Cardiac septum (tissue), 1 donor: ENCODE results near the gene CLEC16A. TPM values are rescaled to one million over a fixed set of nuclear protein-coding genes. Genes with fewer than 3 reads are reported as not detected.

ENCODE experiments used
- DNase-seq: peaks from one replicate; pipeline ENCODE4 v3.0.0-alpha.2; 2020; ENCODE audit warnings: low spot score
- intact Hi-C: fragments of 100-400 bp; cut with DNase I; formaldehyde crosslinking; loops from one replicate; pipeline ENCODE4 v1.14.0; 2022
- total RNA-seq: library from RNA; stranded (reverse); fragmentation: NEBNext Ultra II Directional; extraction: Animal tissue kit (Norgen Biotek cat#: 25700); gene quantifications from one replicate; pipeline ENCODE4 v1.2.1, GENCODE V29; 2021
- donor health status: DM: no; HTN: no; CAD: no.

The CLEC16A gene
- total RNA-seq, 1 donor from 2014 or later: 28.4 TPM

DNA sequence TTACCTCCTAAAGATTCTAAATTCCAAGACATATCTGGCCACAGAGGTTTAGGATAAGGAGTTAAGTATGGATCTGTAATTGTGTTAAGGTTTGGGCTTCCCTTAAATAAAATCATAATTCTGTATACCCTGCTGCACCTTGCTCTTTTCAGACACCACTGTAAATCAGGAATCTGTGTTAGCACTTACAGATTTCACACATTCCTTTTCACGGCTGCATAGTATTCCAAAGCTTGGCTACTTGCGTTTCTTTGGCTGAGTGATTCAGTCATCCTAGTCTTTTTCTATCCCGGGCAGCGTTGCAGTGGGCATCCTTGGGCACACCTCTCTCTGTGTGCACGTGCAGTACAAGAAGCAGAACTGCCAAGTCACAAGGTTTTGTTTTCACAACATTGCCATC lies 205.8 kb downstream of the CLEC16A start:
- intact Hi-C loops: no loop called here
- no peak for DNase-seq

DNA sequence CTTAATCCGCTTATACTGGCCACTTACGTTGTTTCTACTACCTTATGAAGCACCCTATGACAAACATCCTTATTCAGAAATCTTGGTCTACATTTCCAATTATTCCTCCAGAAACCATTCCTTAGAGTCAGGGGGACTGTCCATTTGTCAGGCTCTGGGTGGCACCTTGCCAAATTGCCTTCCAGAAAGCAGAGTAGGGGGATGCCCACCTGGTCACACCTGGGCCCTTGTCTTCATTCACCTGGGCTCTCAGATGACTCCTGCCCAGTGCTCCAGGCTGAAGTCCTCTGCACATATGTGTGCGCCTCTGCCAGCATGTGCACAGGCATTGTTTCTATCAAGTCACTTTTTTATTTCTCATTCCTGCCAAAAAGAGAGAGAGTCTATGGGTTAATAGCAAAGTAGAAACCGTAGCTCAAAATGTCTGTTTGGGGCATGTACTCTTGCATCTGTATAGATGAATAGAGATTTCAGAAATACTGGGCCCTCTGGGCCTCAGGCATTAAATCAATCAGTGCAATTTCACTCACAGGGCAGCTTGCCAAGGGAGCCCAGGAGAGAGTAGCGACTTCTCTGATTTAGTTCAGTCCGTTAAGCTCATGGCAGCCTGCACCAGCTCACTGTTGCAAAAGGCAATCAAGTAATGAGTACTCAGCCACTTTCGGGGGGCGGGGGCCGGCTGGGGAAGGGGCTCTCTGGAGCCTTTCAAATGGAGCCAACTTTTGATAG lies 207.0 kb downstream of the CLEC16A start:
- no peak for DNase-seq
- intact Hi-C loops: no loop called here

DNA sequence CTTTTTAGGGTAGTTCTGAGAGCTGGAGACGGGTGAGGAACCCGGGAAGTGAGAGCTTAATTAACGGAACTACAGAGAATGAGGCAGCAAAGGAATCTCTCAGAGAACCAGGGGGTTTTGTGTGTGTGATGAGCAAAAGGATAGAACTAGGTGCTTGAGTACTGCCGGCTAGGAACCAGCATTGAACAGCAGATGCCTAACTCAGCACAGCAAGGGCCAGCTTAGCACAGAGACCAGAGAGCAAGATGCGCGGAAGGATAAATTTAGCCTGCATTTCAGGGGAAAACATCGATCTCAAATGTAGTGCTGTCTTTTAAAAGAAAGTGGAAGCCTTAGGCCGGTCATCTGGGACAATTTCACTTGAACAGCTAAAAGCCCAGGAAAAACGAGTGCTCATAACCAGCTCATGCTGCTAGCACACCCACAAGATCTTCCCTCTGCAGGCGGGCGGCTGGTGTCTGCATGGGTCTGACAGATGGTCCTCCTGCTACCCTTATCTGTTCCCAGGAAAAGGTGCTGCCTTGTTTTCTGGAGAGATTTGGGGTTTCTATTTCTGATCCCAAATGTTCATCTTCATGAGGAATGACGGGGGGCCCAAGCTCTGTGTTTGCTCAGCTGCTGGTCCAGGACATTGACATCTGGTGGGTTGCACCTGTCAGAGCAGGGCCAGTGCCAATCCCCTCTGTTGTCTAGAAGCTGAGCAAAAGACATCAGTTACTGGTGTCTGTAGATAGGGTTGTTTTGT lies 207.7 kb downstream of the CLEC16A start:
- no peak for DNase-seq
- intact Hi-C loops: no loop called here

DNA sequence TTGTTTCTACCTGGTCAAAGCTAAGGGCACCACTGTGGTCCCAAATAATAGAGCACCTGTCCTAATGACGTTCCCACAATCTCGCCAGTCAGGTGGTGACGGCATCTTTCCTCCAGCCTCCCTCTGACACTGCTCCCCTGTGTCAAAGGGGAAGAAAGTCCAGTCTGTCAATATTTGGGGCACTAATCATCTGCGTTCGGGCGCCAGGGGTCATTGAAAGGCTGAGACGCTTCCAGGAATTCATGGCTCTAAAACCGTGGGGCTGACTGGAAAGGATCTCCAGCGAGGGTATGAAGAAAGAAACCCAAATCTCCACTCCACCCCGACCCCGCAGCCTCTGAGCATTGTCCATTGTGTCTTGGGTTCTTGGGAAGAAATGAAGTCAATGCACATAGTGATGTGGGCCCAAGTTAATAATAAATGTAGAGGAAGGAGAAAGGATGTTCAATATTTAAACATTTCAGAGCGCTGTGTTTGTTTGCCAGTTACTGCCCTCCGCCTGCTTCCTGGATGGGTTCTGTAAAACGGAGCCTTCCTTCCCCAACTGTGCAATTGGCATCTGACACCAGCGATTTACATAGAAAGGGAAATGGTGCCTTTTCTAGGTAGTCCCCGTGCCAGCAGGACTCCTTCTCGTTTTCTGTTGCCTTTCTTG lies 208.4 kb downstream of the CLEC16A start:
- DNase-seq: no peak
- intact Hi-C loops: no loop called here

DNA sequence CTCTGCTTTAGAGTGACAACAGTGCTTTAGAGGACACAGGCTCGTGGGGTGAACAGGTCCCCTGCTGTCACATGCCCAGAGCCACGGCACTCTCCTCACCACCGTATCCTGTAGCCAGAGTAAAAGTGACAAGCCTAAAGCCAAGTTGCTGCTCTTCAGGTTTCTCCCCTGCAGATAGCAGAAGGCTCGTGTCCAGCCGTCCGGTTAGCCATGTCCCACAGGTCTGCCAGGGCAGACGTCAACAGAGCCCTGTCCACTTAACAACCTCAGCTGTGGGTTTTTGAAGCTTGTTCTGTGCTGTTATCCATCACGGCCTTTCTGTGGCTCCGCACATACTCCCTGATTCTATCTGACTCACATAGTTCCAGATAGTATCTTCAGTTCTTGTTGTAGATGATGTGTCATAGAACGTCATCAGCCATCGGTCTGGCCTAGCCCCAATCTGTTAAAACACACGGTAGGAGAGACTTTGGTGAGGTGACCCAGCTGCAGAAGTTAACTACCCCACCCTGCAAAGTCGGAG lies 211.0 kb downstream of the CLEC16A start:
- intact Hi-C loops: no loop called here
- DNase-seq: no peak

DNA sequence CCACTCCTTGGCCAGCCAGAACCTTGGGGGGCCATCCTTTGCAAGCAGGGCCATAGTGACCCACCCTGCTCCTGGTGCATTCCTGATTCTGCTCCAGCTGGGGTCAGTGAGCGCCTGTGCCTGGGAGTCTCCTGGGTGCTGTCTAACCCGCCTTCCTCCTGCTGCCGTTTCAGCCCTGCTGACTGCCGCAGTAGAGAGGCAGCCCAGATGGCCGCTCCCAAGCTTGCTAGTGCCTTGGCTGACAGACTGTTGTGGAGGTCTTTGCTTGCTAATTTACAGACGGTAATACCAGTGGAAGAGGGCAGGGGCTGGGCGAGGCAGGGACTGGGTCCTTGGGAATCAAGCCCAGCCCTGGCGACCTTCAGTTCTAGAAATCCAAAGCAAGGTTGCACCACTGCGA lies 212.0 kb downstream of the CLEC16A start:
- DNase-seq: no peak
- intact Hi-C loops: no loop called here

DNA sequence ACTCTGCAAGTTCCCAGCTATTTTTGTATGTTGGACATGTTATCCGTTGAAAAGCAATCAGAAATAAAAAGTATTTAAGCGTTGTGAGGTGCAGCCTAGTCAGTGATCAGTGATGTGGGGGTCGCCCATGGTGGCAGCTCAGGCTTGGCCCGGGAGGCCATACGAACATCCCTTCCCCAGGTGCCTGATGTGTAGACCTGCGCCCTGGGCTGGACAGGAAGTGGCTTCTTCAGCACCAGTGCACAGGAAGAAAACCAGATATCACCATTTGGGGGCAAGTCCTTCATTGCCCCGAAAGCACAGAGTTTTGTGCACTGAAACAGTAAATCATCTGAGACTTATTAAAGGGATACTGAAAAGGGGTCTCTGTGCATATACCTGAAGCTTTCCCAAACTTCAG lies 212.8 kb downstream of the CLEC16A start:
- DNase-seq: no peak
- intact Hi-C loops: no loop called here

DNA sequence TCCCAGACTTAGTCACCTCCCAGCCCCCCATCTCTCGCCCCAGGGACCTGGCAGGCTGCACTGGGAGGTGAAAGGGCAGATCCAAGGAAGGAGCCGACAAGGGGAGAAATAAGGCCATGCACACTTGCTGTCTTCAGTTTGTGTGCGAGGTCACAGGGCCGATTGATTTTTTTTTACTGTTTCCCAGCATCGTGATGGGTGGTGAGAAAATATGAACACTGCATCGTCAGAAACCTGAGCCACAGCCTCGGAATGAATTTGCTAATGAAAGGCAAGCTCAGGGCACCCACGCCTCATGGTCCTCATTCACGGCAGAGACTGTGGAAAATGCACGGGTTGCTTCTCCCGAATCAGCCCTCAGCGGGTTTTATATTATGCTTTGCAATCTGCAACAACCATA lies 213.7 kb downstream of the CLEC16A start:
- intact Hi-C loops: no loop called here

DNA sequence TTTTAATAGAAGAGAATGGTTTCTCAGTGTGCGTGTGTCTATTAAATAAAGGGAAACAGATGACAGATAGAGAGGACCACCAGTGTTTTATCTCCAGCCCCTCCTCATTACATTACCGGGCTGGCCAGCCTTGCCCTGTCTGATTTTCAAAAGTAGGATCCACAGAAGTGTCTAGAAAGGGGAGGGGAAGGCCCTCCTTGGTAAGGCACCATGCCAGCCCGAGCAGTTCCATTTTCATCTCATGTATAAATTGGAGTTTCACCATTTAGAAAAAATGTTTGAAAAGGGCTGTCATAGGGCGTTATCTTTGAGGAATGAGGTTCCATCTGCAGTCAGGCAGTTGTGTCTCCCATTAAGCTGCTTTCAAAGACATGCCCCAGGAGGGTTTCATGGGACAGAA lies 214.9 kb downstream of the CLEC16A start:
- no peak for DNase-seq
- intact Hi-C loops: no loop called here

More for the DNA sequence above, 213.7 kb downstream of the CLEC16A start:
- no peak for DNase-seq

DNA sequence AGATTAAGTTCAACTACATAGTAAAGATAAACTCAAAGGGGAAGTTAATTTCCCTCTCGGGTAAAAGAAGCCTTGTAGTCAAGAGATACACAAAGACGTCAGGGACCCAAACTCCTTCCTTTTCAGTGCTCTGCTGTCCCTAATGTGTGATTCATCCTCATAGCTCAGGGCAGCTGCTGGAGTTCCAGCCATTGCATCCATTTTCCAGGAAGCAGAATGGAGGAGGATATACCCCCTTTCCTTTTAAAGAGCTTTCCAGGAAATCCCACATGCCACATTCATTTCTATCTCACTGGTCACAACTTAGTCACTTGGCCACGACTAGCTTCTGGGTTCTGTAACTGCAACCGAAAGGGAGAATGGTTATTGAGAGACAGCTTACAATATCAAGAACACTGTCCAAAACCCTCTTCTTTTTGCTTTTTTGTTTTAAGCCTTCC lies 216.3 kb downstream of the CLEC16A start:
- intact Hi-C loops: loop anchor here (2.0 to 5.0 kb wide), 3 partner anchors 22 to 82 kb away; no protein-coding TSS in a partner anchor
- no peak for DNase-seq

DNA sequence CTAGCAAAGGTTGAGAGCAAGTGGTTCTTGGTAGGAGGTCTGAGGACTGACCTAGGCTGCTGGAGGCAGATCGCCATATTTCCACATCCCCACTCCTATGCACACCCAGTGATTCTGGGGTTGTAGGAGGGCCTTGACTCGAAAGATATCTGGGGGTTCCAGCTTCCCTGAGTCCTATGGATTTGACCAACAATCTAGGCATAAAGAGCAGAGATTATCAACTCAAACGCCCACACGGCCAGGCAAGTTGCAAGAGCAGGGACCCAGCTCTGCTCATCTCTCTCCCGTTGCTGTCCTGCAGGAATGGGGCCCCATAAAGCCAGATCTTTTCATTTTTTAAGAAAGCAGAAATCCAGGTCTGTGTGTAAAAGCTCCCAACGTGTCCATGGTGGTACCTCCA lies 217.1 kb downstream of the CLEC16A start:
- intact Hi-C loops: loop anchor here (2.0 to 5.0 kb wide), 3 partner anchors 23 to 81 kb away; no protein-coding TSS in a partner anchor
- no peak for DNase-seq

DNA sequence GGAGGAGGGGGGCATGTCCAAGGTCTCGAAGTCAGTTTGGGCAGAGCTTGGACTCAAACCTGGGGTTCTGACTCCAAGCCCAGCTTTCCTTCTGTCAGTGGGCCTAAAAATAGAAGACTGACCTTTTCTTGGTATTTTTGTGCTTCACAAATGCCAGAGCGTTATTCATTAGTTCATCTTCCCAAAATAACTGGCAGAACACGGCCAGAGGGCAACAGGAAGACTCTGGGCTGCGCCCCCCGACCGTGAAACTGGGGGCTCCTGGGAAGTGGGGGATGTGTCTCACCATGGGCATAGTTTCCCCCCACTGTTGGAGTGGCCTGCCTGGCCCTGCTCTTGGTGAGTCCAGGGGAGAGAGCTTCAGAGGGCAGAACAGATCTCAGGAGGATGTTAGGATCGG lies 217.6 kb downstream of the CLEC16A start:
- no peak for DNase-seq
- intact Hi-C loops: loop anchor here (2.0 to 5.0 kb wide), 3 partner anchors 23 to 80 kb away; no protein-coding TSS in a partner anchor

DNA sequence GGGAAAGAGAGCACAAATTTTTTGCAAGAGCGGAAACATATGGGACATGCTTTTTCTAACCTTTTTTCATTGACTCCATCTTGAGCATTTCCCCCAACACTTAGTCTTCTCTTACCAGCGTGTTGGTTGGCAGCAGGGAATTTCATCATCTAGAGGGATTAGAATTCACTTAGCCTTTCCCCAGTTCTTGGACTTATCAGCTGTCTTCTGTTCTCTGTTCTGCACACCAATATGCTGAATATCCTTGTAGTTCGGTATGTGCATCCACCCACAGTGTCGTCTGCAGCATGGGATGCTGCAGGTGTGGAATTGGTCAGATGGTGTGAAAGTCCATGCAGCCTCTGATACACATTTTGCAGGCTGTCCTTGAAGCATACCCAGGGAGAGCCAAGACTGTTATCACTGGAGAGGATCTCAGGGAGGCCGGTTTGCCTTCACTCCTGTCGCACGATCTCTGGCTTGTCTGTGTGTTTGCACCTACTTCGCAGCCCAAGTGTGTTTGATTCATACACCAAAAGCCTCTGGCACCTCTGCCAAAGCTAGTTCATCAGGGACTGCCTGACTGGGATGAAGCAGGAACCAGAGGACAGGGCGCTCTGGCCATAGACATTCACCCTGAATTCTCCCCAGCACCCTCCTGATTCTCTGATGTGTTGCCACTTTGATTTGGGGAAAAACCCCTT lies 218.4 kb downstream of the CLEC16A start:
- intact Hi-C loops: loop anchor here (5.0 kb wide), 2 partner anchors 60 to 80 kb away; no protein-coding TSS in a partner anchor
- no peak for DNase-seq

DNA sequence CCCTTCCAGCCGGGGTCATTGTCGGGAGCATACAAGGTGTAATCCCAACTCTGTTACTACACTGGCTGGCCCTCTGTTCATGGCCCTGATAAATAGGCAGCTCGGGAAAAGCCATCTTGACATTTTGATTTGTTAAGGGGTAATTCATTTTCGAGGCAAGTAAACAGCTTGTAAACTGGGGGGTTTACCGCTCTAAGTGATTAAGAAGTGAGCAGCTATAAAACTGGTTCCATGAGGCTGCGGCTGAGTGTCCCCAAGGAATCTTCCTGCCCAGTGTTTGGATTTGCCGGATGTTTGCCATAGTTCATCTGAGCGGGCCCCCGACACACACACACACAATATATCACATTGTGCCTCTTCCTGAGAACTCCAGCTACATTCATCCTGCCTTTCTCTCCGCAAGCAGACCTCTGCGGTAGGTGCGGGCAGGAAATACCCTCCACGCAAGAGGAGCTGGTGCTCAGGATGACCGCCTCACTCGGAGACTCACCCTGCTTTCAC lies 219.4 kb downstream of the CLEC16A start:
- intact Hi-C loops: loop anchor here (5.0 kb wide), 2 partner anchors 62 to 78 kb away; no protein-coding TSS in a partner anchor
- DNase-seq: no peak

DNA sequence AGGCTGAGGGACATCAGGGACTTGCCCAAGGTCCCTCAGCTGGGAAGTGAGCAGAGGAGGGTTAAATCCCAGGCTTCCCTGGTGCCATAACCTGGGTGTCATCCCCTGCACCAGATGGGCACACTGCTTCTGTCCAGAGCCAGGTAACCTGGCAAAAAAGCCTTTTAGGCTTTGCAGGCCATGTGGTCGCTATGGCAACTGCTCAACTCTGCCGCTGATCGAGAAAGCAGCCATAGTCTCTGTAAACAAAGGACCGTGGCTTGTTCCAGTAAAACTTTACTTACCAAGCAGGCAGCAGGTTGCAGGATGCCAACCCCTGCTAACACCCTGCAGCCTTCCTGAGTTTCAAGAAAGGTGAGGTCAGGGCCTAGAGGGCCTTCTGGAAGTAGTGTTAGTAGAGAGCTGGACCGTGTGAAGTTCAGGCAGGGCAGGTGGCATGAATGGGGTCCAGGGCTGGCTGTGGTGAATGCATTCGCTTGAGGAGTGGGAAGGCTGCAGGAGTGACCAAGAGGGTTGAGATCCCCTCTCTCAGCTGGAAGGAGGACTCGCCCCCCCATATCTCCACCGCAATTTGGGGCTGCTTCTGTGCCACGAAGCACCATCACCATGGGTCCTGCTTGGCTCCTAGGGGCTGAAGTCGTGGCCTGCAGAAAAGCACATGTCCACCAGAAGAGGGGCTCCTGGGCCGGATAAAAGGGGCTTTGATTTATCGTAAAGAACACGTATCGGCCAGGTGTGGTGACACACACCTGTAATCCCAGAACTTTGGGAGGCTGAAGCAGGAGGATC lies 220.3 kb downstream of the CLEC16A start:
- DNase-seq: no peak
- intact Hi-C loops: loop anchor here (5.0 kb wide), 2 partner anchors 62 to 78 kb away; no protein-coding TSS in a partner anchor

DNA sequence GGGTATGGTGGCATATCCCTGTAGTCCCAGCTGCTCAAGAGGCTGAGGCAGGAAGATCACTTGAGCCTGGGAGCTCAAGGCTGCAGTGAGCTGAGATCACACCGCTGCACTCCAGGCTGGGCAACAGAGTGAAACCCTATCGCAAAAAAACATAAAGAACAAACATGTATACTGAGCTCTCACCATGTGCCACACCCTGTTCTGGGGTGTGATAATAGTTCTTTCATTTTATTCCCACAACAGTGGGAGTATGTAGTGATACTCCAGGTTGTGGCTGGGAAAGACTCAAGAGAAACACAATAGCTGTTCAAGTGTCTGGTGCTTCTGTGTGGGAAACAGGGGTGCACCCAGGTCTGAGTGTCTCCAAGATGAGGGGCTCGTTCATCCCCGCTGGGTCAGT lies 221.0 kb downstream of the CLEC16A start:
- DNase-seq: no peak
- intact Hi-C loops: no loop called here

DNA sequence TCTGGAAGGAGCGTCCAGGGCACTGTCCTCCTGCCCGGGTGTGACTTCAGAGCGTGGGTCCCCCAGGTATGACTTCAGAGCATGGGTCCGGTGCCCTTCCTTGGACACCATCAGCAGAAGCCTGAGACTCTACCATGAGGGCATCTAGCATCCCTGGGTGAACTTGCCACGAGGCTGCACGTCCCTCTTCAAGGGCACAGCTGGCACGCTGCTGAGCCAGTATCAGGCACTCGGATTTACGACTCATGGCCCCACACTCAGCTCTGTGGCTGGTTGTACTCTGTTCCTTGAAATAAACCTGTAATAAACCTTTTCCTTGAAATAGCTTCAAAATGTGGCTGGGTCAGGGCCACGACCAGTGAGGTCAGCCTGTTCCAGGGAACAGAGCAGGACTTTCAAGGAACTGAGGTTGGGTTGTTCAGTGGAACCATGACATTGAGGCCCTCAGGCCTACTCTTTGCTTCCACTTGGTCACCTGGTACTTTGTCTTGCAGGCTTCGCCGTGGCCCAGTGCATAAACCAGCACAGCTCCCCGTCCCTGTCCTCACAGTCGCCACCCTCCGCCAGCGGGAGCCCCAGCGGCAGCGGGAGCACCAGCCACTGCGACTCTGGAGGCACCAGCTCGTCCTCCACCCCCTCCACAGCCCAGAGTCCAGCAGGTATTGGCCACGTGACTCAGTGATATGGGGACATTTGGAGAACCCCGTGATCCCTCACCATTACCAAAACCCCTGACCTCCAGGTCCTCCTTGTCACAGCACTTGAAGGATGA lies 221.7 kb downstream of the CLEC16A start:
- intact Hi-C loops: no loop called here
- DNase-seq: no peak

DNA sequence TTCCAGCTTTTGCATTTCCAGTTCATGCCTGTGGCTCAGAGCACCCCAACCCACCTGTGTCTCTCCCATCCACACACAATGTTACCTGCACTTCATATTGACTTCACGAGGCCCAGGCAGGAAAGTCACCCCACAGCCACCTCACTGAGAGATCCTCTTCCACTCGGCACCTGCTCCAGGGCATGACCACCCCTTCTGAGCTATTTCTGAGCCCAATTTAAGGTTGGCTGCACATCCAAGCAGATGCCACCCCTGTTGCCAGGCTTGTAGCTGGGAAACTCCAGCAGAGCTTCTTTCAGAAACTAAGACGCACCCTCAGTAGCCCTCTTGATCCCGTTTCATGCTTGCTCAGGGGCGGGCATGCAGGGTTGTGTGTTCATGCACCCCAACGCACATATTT lies 223.2 kb downstream of the CLEC16A start:
- intact Hi-C loops: no loop called here
- no peak for DNase-seq
